Measurements from ENCODE around the gene SH2D1B. TPM values are rescaled to one million over a fixed set of nuclear protein-coding genes. Genes with fewer than 3 reads are reported as not detected.

The SH2D1B gene
- total and polyA plus RNA-seq, 2 experiments from 2014 or later: not detected

GRCh38 chr1:162357681-162358266 is 54.2 kb downstream of the SH2D1B start:
- no peaks in the 10 kb centered on the region for H3K36me3 ChIP-seq (ENCODE audit: insufficient read depth)
- Mint-ChIP-seq H3K27ac (peak overlapping the region; percentile 68; the same call in 1 of the 2 replicates), H3K4me1 (peaks cover 14% of the 10 kb centered on the region)

DNA sequence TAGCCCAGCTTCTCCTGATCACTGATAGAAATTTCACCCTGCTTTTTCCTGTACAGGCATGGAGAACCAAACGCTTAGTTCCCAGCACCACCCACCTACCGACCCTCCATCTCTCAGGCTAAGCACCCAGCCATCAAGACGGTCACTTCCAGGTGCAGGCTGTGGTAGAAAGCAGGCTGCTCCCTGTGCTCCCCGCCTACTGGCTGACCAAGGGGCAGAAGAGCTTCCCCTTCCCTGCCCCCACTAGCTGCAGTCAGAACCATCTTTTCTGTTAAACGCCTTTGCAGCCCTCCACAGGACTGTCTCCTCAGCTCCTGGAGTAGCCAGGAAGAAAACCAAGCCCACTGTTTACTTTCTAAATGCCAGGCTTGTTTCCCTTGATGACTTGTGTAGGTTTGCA is 58.2 kb downstream of the SH2D1B start:
- Mint-ChIP-seq H3K27ac (peak overlapping the region; percentile 88), H3K4me3 (no peak overlapping the region)
- TF ChIP-seq ZNF331 (CRISPR knock-in tag; IDR thresholded peaks at IDR 0.05; ENCODE audit: low read depth) (no peak), POLR2AphosphoS5 (IDR thresholded peaks at IDR 0.05; ENCODE audit: low read depth) (no peak), JUNB (IDR thresholded peaks at IDR 0.05; ENCODE audit: unreplicated experiment) (no peak), CTCF (conservative IDR thresholded peaks at IDR 0.05; ENCODE audit: low read depth in 2 of 2) (no peak), EZH2phosphoT487 (IDR thresholded peaks at IDR 0.05; ENCODE audit: unreplicated experiment) (no peak), CREB1 (CRISPR knock-in tag; IDR thresholded peaks at IDR 0.05; ENCODE audit: low read depth) (no peak), EZH2 (IDR thresholded peaks at IDR 0.05; ENCODE audit: low read depth, unreplicated experiment) (no peak), STAT1 (IDR thresholded peaks at IDR 0.05; ENCODE audit: unreplicated experiment) (no peak), ETS1 (IDR thresholded peaks at IDR 0.05) (no peak)

More at GRCh38 chr1:162357681-162358266, 54.2 kb downstream of the SH2D1B start:
- Histone ChIP-seq H2AFZ (no peak overlapping the region), H3K9me2 (ENCODE audit: insufficient read depth) (no peaks in the 10 kb centered on the region), H3F3A (replicated peaks; ENCODE audit: low read depth) (no peaks in the 10 kb centered on the region), H3K4me1 (ENCODE audit: insufficient read depth) (peaks cover 9% of the 10 kb centered on the region; the same call in 1 of the 2 replicates), H3K79me2 (replicated peaks; ENCODE audit: insufficient read depth) (no peaks in the 10 kb centered on the region), H3K27ac (ENCODE audit: low read depth) (no peak overlapping the region), H3K4me2 (no peak overlapping the region), H4K20me1 (replicated peaks; ENCODE audit: insufficient read depth) (no peaks in the 10 kb centered on the region), H3K4me3 (no peak overlapping the region), H3K27me3 (ENCODE audit: insufficient read depth) (no peaks in the 10 kb centered on the region)
- TF ChIP-seq CTCF (conservative IDR thresholded peaks at IDR 0.05; ENCODE audit: low read depth in 2 of 2) (peak; percentile 77 to 83), JUNB (IDR thresholded peaks at IDR 0.05; ENCODE audit: unreplicated experiment) (no peak)
- TF ChIP-seq, protein P1, sequence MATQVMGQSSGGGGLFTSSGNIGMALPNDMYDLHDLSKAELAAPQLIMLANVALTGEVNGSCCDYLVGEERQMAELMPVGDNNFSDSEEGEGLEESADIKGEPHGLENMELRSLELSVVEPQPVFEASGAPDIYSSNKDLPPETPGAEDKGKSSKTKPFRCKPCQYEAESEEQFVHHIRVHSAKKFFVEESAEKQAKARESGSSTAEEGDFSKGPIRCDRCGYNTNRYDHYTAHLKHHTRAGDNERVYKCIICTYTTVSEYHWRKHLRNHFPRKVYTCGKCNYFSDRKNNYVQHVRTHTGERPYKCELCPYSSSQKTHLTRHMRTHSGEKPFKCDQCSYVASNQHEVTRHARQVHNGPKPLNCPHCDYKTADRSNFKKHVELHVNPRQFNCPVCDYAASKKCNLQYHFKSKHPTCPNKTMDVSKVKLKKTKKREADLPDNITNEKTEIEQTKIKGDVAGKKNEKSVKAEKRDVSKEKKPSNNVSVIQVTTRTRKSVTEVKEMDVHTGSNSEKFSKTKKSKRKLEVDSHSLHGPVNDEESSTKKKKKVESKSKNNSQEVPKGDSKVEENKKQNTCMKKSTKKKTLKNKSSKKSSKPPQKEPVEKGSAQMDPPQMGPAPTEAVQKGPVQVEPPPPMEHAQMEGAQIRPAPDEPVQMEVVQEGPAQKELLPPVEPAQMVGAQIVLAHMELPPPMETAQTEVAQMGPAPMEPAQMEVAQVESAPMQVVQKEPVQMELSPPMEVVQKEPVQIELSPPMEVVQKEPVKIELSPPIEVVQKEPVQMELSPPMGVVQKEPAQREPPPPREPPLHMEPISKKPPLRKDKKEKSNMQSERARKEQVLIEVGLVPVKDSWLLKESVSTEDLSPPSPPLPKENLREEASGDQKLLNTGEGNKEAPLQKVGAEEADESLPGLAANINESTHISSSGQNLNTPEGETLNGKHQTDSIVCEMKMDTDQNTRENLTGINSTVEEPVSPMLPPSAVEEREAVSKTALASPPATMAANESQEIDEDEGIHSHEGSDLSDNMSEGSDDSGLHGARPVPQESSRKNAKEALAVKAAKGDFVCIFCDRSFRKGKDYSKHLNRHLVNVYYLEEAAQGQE (IDR thresholded peaks at IDR 0.05; ENCODE audit: unreplicated experiment): no peak
- peak; percentile 88 for DNase-seq (ENCODE audit: low spot score)
- ATAC-seq: peak; percentile 89
- peaks cover 41% of the 10 kb centered on the region for H3K36me3 Mint-ChIP-seq (ENCODE audit: low read depth)
- H3K27me3 Mint-ChIP-seq (ENCODE audit: insufficient read depth, low read depth, poor library complexity): peaks cover 5% of the 10 kb centered on the region
- H3K4me3 Mint-ChIP-seq: no peak overlapping the region
- H3K9me3 Mint-ChIP-seq: no peaks in the 10 kb centered on the region

More for the DNA sequence above, 58.2 kb downstream of the SH2D1B start:
- H4K20me1 ChIP-seq (replicated peaks; ENCODE audit: insufficient read depth): no peaks in the 10 kb centered on the region
- H3F3A ChIP-seq (replicated peaks; ENCODE audit: low read depth): no peaks in the 10 kb centered on the region
- no peaks in the 10 kb centered on the region for H3K9me3 Mint-ChIP-seq
- no peaks in the 10 kb centered on the region for H3K79me2 ChIP-seq (replicated peaks; ENCODE audit: insufficient read depth)
- peaks cover 23% of the 10 kb centered on the region for H3K4me1 Mint-ChIP-seq
- no peak overlapping the region for H3K4me3 ChIP-seq
- H3K36me3 Mint-ChIP-seq (ENCODE audit: low read depth): peaks cover 29% of the 10 kb centered on the region
- H3K36me3 ChIP-seq (ENCODE audit: insufficient read depth): no peaks in the 10 kb centered on the region
- H3K4me1 ChIP-seq (ENCODE audit: insufficient read depth): peaks cover 9% of the 10 kb centered on the region; the same call in 1 of the 2 replicates
- no peak overlapping the region for H3K27ac ChIP-seq (ENCODE audit: low read depth)
- ATAC-seq (peak; percentile 43), DNase-seq (ENCODE audit: low spot score) (no peak)
- H3K27me3 ChIP-seq (ENCODE audit: insufficient read depth): no peaks in the 10 kb centered on the region
- H3K9me2 ChIP-seq (ENCODE audit: insufficient read depth): no peaks in the 10 kb centered on the region
- H3K27me3 Mint-ChIP-seq (ENCODE audit: insufficient read depth, low read depth, poor library complexity): peaks cover 10% of the 10 kb centered on the region
- H2AFZ ChIP-seq: no peak overlapping the region
- no peak overlapping the region; the same call in 1 of the 2 replicates for H3K4me2 ChIP-seq
